Right renal pelvis (tissue), 4 donors: ENCODE results near the gene CTNNBL1. TPM values are rescaled to one million over a fixed set of nuclear protein-coding genes. Genes with fewer than 3 reads are reported as not detected.

Experiments used
- DNase-seq, 4 donors: peaks; one replicate each; pipeline ENCODE4 v3.0.0-alpha.2; 2013; ENCODE audit warnings: low read depth in 4 of 4, low spot score in 3 of 4, missing footprints in 1 of 4
- polyA plus RNA-seq, 4 donors: library from polyadenylated mRNA; unstranded; fragments of 120-200 nt; gene quantifications; one replicate each; pipeline ENCODE4 v1.2.1, GENCODE V29; 2013; ENCODE audit not compliant: insufficient read length in 4 of 4

The CTNNBL1 gene
- polyA plus RNA-seq, 4 donors: 45.6 to 53.7 (median 50.5) TPM

DNA sequence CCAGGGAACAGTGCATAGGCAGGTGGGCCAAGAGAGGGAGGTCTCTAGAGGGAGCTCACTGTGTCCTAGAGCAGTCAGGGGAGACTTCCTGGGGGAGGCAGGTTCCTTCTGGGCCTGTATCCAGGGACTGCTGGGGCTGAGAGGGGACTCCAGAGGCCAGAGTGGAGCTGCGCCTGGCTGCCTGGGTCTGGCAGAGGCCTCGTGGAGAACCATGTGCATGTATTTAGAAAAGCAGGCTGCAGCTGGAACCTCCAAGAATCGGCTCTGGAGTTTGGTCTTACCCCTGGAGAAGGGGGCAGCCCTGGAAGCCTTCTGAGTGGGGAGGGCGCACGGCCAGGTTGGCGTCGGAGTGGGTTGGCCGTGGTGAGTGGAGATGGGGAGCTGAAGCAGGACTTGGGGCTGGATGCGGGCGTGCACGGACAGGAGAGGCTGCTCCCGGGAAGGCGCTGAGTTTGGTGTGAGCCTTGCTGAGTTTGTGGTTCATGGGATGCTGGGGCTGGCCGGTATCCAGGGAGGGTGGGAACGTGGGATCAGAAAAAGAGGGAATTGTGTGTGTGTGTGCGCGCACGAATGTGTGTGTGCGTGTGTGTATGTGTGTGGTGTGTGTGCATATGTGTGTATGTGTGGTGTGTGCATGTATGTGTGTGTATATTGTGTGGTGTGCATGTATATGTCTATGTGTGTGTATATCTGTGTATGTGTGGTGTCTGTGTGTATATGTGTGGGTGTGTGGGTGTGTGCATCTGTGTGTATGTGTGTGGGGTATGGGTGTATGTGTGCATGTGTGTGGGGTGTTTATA lies 219.9 kb downstream of the CTNNBL1 start:
- no peak for DNase-seq

DNA sequence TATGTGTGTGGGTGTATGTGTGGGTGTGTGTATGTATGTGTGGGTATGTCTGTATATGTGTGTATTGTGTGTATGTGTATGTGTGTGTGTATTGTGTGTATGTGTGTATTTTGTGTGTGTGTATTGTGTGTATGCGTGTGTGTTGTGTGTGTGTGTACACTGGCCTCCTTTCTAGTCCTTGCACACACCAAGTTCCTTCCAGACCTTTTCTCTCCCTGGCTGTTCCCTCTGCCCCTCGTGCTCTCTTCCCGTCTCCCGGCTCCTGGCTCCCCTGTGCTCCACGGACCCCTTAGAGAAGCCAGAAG lies 220.5 kb downstream of the CTNNBL1 start:
- DNase-seq: no peak

DNA sequence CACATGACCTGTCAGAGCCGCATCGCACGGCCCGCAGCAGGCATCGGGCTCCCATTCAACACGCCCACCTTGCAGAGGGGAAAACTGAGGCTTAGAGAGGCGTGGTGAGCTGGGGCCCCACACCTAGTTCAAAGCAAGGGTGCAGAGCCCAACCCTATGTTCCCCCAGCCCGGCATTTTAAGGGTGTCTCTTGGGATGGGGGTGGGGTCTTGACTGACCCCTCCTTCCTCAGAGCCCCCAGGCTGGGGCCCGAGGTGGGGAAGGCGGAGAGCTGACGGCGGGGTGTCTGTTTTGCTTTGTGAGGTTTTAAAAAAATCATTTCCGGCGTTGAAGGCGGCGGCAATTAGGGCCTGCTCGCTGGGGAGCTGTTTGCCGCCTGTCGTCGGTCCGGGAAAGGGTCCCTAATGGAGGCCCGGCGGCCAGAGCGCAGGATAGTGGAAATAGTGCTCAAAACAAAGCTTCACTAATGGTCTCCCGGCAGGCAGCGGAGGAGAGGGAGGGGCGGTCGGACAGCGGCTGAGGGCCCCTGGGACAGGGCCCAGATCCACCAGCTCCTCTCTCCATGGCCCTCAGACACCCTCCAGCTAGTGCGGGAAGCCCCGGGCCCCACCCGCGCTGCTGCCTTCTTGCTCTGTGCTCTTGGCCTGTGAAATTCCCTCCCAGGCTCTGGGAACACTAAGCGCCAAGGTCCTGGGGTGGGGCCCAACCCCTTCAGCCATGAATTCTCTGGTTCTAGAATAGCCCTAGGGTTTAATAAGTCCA lies 221.0 kb downstream of the CTNNBL1 start:
- DNase-seq: no peak

DNA sequence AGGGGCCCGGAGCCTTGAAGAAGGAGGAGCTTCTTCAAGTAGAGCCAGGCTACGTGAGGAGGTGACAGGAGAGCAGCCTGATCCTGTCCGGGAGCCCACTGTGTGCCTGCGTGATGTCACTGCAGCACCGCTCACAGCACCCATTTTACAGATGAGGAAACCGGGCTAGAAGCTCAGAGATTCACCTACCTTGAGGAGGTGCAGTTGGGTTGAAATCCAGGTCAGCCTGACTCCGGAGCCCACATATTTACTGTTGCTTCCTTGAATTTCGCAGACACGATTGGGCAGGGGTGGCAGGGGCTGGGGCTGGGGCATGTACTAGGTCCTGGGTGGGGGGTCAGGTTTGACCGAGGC lies 221.6 kb downstream of the CTNNBL1 start:
- no peak for DNase-seq

DNA sequence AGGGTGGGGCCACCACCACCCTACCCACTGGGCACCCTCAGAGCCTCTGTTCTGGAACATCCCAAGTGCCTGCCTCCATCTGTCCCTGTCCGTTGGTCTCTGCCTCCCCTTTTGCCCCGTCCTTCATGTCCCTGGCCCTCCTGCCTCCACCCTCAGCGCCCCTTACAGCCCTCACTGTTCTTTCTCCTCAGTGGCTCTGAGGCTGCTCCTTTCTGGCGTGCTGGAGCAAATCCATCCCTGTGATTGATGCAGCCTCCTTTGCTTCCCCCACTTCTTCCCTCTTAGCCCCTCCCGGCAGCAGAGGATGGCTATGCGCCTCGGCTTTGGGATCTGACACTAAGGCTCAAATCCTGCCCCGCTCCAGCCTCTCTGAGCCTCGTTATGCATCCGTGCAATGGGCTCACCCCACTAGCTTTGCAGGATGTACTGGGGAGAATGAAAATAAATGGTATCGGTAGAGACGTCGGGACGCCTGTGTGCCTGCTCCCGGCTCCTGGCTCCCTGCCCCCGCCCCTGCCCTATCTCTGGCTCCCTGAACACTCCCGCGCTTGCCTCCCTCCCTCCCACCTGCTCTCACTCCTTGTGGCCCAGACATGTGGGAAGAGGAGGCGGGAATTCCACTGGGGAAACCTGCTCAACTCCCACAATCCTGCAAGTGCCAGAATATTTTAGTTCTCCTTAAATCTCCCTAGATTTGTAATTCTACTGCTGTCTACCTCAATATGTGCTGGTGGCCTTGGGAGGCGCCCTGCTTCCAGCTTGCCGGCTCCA lies 222.2 kb downstream of the CTNNBL1 start:
- no peak for DNase-seq

DNA sequence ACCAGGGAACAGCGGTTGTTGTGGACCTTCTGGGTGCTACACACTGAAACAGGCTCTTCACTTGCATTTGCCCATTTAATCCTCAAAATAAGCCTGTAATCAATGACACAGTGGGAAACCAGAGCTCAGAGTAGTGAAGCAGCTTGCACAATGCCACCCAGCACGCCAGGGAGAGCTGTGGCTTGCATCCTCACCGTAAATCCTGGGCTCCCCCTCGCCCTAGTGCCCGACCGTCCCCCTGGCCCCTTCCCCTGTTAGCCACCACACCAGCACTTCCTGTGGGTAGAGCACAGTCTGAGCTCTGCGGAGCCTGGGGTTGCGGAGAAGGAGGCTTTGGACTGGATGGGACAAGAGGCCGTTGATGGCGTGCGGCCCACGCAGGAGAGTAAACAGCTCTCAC lies 223.6 kb downstream of the CTNNBL1 start:
- DNase-seq: no peak

DNA sequence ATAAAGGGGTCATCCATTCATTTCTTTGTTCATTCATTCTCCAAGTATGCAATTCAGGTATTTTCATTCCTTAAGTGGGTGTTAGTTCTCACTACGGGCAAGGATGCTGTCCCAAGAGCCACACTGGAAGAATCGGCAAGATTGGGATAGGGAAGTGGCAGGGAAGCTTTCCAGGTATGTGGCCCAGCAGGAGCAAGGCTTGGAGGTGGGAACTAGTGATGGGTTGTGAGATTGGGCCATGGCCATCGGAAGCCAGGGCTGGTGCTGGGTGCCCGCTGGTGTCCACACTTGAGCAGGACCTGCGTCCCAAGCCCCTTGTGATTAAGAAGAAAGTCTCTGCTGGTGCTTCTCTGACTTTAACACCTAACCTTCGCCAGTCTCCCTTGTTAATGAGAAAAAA lies 224.2 kb downstream of the CTNNBL1 start:
- no peak for DNase-seq

DNA sequence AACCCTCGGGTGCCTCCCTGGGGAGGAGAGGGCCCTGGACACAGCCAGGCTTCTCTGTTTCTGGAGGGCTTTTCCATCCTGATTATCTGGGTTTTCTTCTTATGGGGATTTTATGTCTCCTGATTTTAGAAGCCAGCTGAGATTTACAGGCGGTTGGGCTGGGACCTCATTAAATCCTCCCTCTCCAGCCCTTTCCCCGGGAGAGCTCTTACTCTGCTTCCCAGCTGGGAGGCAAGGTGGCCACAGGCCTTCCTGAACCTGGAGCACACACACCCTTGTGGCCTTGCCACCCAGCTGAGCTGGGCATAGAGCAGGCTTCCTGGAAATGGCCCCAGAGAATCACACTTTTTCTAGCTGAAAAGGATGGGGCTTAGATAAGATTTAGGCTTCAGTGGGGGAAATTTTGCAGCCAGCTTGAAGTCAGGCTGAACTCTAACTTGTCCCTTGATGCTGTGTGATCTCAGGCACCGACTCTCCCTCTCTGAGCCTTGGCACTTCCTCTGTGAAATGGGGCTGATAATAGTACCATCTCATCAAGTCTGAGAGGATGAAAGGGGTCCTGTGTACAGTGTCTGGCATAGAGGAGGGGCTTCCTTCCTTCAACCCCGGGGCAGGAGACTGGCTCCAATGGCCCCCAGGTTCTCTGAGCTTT lies 225.7 kb downstream of the CTNNBL1 start:
- DNase-seq: no peak

DNA sequence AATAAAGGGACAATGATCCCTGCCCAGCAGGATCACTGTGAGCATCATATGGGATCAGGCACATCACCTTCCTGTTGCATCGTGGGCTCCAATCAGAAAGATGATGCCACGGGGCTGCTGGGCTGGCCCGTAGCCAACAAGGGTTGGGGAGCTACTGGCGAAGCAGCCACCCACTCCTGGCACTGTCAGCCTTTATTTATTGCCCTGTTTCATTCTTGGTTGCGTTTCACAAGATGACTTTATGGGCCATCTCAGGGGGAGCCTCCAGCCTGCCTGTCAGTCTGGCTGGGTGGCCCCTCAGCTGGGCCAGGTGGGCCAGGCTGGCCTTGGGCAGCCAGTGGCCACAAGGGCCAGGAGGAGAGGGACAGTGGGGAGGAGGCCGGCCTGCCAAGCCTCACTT lies 226.4 kb downstream of the CTNNBL1 start:
- no peak for DNase-seq

DNA sequence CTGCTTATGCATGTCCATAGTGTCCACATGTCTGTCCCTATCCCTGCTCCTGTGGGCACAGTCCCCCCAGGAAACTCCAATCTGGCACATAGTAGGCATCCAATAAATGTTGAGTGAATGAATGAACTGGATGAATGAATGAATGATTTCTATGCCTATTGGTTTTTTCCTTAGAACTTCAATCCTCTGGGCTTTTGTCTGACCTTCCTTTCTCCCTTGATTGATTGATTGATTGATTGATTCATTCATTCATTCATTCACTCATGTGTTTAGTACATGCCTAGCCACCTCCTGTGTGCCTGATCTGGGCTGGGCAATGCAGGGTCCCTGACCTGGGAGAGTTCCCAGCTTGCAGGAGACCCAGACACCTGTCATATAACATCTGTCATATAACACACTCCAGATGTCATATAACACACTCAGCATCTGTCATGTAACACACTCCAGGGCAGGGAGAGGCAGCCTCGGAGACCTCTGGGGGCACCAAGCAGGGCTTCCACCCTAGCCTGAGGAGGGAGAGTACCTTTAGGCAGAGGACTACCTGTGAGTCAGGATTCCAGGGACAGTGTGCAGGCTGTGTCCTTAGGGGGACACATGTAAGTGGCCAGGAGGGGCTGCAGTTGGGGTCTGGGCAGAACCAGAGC lies 227.0 kb downstream of the CTNNBL1 start:
- no peak for DNase-seq

DNA sequence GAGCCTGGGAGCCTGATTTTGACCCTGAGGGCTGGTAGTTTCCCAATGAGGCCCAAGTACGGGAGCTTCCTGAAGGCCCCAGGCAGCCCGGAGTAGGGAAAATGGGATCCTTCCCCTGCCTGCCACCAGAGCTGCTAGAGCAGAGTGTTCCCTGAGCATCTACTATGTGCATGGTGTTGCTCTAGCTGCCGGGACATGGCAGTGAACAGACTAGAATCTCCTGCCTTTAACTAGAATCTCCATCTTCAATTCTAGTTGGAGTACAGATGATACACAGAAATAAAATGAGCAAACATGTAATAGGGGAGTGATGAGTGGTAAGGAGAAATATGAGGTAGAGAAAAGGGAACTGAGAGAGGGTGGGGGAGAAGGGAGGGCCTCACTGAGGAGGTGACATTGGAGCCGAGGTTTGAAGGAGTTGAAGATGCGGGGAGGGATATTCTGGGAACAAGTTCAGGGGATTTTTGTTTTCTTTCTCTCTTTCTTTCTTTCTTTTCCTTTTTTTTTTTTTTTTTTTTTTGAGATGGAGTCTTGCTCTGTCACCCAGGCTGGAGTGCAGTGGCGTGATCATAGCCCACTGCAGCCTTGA lies 227.6 kb downstream of the CTNNBL1 start:
- DNase-seq: no peak

Other genes starting within 250 kb of the CTNNBL1 start
- 10 to 100 TPM; 63.6 to 99.8 (median 96.8) TPM for gene NNAT, start 172.8 kb upstream of the CTNNBL1 start, polyA plus RNA-seq
- gene BLCAP, start 166.2 kb upstream of the CTNNBL1 start, polyA plus RNA-seq: 10 to 100 TPM; 78.4 to 88.1 (median 84.9) TPM
- 1 to 10 TPM; 1.5 to 3.0 (median 2.1) TPM for gene VSTM2L, start 209.1 kb downstream of the CTNNBL1 start, polyA plus RNA-seq